GM21447 (cell line): ENCODE measurements around the gene HS6ST2.

Experiments
- ATAC-seq: cut with Tn5 transposase; IDR thresholded peaks from one replicate; pipeline ENCODE4 v1.9.1; 2021; ENCODE audit not compliant: unreplicated experiment

Gene HS6ST2

DNA sequence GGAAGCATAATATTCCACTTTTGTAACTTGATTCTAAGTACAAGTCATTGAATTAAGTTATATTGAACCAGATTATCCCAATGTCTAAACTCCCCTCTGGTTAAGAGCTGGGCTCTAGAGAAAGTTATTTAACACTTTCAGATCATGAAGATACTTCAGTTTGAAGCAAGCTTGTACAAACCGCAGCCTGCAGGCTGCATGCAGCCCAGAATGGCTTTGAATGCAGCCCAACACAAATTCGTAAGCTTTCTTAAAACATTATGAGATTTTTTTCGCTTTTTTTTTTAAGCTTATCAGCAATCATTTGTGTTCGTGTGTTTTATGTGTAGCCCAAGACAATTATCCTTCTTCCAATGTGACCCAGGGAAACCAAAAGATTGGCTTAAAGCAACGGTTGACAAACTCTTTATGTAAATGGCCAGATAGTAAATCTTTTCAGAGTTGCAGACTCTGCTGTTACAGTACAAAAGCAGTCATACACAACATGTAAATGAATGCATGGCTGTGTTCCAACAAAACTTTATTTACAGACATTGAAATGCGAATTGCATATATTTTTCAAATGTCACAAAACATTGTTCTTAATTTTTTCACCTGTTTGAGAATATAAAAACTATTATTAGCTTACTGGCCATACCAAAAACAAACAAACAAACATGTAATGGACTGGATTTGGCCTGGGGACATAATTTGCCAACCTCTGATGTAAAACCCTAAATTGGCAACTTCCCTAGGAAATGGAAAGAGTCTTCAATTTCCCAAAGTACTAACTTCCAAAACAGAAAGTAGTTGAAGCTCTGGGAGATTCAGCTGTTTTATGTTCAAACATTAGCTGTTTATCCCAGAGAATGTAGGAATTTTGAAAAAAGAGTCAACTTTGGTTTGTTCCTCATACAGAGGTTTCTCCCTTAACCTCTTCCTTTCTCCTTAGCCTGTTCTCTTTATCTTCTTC, 268.5 kb downstream of the HS6ST2 start:
- ATAC-seq = no peak

DNA sequence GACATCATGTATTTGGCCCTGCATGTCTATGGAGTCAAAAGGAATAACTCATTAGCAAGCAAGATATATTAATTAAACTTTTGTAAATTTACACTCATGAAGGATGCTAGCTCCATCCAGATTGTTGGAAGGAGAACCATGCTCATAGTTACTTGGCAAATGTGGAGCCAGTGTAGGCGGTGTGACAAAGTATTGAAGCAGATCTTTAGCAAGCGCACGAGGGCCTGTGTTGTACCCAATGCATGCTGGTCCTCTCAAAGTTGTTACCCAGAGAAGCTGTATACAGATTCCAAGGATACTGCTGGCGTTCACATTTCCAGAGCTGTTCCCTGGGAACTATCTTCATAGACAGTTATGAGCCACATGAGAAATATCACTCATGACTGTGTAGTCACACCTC, 273.2 kb downstream of the HS6ST2 start:
- ATAC-seq = no peak

DNA sequence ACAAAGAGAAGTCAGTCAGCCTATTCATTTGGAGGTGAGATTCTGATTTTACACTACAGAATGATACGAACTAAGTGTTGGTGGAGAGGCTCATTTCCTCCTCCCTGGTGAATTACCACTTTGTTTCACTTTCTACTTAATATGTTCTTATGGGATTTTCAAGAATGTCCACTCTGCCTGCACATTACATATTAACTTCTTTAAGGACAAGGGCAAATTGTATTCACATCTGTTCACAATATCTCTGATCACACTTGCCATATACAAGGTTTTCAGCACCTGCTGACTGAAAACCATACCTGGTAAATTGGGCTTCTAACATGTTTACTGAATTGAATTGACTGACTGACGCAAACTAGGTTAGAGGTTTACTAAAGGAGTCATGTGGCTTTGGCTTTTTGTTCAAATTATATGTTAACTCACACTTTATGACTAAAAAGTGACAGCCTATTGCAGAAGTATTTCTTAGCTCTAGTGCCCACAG, 281.2 kb downstream of the HS6ST2 start:
- ATAC-seq = no peak

DNA sequence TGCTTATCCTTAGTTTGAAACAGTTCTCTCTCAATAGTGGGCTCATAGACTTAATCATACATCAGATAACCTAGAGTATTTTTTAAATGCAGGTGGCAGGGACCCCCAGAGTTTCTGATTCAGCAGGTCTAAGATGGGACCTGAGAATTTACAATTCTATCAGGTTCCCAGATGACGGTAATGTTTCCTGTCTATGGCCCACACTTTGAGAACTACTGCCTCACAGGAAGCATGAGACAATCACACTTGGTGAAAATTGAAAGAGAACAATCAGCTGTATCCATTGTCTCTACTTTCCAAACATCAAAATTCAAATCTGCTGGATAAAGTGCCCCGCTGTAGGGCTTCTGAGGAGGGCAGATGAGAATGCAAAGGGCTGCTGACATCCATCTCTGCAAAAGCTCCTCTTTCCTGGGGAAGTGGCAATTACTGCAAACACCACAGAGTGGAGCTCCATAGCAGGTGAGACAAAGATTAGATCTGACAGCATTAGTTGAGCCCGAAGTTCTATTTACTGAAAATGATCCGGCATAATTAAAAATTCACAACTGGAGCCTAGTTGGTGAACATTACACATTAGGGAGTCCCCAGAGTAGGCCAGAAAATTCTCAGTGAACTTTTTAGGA, 281.8 kb downstream of the HS6ST2 start:
- ATAC-seq = no peak

DNA sequence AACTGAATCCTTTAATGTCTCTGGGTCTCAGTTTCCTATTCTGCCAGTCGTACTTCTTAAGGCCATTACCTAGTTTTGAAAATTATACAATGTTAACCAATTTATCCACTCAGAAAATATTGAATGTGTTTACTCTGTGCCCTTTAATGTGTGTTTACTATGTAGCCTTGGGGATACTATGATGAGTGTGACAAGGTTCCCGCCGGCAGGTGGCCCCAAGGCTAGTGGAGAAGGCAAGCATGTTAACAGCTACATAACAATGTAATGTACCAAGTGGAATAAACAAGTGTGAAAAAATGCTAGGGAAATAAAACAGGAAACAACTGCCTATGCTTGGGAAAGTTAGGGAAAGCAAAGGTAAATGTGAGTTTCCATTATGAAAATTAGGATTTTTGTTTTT, 282.3 kb downstream of the HS6ST2 start:
- no peak for ATAC-seq

DNA sequence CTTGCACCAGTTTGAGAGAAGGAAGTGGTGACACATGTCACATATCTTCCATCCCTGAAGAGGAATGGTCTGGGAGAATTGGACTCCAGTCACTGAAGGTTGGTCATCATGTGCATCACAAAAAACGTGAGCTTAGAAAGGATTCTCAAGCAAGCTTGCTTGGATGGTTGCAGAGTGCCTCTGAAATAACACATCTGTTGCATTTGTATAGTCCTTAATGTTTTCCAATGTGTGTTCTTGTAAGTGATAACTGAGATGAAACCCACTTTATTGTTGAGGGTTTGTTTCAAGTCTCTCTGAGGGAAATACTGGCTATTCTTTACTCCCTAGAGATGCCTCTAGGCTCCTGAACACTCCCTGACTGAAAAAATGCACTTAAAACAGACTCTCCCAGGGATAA, 285.1 kb downstream of the HS6ST2 start:
- no peak for ATAC-seq

DNA sequence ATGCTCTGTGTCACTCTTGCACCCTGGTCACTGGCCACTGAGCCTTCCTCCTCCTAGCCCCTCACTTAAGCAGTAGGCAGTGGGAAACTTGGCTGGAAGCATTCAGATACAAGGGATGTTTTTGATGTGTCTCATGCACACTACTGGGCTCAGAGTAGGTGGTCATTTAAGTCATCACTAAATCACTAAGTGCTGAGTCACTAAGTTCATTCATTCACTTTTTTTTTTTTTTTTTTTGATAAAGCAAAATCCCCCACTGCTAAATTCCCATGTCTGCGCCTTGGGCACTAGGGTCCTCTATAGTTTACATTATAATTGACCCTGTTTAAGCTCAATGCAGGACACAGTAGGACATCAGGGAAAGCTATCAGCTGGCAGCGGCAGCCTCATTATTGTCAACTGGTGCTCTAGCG, 287.2 kb downstream of the HS6ST2 start:
- ATAC-seq = no peak

DNA sequence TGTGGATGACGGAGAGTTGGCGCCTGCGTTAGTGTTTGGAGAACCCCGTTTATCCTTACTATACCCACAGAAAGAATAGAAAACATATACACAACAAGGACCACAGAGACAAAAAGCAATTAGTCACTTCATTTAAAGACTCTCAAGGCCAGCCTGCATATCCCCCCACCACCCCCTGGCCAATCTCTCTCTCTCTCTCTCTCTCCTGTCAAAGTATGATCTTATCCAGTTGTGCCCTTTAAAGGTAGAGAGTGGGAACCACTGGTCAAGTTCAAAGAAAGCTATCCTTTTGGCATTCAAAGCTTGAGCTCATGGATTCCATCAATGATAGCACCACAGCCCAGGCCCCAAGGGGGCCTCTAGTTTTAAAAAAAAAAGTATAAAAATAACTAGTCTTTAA, 289.3 kb downstream of the HS6ST2 start:
- no peak for ATAC-seq

DNA sequence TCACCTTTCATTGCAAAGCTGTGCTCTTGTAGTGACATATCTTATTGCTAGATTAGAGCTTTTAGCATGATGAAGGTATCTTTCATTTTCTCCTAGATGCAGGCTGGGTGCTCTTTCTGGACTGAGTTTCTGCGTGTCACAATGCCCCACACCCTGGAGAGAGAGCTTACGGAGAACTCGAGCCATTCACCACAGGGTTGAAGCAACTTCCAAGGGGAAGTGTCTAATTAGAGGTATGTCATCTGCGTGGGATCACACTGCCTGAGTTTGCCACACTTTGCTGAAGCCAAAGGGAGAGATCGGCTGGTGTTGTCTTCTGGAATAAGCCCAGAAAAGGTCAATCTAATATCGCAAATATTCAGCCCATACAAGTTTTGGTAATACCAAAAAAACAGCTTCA, 290.3 kb downstream of the HS6ST2 start:
- no peak for ATAC-seq

DNA sequence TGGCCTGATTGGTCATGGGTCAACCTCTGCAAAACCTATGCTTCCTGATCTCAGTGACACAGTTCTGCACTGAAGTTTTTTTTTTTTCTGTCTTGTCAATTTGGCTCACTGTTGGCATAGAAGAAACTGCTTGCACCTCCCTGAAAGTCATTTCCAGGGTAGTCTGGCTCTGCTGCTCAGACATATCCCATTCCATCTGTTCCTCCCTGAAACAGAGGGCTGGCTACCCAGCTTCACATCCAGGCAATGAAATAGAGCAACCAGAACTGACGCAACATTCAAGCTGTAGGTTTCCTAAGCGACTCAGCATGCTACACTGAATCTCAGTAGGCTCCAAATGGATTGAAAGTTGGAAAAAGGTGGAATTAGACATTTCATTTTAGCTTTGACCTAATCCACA, 292.8 kb downstream of the HS6ST2 start:
- no peak for ATAC-seq

DNA sequence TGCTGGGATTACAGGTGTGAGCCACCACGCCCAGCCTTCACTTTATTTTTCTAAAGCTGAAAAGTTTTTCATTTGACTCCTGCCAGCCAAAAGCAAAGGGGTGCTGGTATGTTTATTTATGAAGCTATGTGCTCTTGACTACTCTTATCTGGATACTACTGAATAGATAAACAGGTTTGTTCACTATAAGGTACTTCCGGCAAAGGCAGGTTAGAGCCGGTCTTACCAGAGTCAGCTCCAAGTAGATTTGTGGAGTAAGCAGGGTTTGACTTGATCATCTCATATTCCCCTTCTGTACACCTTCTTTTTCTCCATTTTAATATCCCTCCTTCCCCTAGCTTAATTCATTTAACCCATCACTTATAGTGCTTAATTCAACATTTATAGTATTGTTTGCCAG, 294.2 kb downstream of the HS6ST2 start:
- no peak for ATAC-seq

DNA sequence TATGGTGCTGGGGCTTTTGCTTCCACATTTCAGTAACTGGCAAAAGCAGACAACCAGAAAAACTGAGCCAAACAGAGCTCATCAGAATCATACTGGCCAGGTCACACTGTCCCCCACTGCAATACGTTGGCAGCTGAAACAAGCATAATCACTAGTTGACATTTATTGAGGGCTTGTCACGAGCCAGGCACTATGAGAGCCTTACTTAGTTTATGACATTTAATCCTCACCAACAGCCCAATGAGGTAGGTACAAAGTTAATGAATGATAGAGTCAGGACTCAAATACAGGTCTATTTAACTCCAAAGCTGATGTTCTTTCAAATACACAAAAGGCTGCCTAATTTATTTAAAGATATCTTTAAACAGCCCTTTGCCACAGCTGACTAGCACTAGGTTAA, 295.6 kb downstream of the HS6ST2 start:
- no peak for ATAC-seq

DNA sequence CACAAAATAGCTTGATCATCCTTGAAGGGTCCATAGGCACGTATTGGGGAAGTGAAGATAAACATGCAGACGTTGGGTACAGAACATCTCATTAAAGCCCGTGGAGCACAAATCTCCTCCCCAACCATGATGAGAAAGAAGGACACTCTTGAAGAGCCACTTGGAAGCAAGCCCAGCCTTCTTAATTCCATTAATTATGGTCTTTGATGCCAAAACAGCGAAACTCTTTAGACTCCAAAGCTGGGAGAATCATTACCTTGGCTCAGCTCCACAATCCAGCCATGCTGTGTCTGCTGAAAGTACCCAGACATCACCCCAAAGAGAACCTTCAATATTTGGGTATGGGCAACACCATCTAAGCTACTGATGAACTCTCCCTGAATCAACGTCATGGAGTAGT, 300.6 kb downstream of the HS6ST2 start:
- ATAC-seq = no peak

DNA sequence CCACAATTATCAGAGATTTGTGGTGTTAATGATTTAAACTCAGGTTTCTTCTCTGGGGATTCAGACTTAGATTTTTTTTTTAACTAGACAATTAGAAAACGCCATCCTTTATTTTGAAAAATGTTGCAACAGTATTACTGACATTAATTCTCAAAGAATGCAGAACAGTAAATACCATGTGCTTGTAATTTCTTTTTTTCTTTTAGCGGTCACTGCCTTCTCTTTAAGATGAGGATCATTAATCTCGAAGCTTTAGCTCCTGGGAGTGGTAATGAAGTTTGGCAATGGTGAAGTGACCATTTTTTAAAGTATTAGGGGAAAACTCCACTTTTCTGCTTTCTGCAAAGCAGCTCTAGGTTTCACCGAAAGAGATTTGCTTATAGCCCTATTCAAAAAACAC, 305.6 kb downstream of the HS6ST2 start:
- ATAC-seq = no peak

DNA sequence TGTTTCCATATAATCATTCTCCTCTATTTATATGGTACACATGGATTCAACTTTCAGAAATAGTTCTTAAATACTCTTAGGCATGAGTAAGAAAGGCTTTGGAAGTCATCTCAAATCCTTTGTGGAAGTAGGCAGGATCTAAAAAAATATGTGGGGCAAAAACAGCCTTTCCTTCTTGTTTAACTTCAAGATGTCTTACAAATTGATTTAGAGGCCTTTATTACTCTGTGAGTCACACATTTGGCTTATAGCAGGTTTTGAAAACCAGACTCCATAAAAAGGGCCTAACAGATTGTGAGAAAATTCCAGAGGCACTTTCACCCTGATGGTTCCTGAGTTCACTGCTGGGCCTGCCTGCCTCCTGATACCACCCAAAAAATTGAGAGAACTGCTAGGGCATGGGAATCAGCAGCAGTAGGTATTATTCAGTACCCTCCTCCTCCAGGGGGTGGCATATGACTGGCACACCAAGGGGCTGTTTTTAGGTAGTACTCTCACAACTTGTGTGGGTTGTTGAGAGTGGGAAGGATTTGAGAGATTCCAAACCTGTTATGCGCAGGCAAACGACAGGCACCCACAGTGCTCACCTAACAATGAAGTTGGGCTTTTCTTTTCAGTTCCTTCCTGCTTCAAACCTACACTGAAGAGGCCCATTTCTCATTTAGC, 306.9 kb downstream of the HS6ST2 start:
- no peak for ATAC-seq

DNA sequence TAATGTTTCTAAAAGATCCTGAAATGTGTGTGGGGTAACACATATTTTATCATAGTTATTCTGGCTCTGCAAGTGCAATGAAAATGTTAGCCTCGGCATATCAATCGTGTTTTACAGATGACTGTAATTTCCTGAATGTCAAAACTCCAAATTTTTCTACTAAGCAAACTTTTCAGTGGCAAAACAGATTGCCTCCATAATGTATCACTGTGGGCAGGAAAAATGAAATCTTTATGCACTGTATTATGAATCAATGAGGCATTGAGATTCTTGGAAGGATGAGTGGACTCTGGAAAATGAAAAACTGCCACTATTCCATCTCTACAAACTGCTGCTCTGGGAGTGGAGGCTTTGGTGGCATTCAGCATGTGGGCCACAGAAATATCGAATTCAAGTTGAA, 309.5 kb downstream of the HS6ST2 start:
- ATAC-seq = no peak

DNA sequence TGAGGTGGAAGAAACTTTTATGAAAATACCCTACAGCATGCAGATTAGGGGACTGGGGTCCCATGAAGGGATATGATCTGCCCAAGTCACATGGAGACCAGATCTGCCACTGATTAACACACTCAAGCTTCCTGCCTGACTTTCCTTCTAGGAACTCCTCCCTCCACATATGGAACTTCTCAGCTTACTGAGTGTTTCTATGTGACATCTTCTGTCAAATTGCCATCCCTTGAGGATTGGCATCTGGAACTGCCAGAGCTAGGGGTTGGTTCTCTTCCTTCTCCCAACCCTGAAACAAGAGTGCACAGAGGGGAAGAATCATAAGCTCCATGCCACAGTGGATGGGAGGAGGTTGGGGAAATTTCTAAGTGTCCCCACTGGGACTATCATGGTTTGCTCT, 319.0 kb downstream of the HS6ST2 start:
- ATAC-seq = no peak

DNA sequence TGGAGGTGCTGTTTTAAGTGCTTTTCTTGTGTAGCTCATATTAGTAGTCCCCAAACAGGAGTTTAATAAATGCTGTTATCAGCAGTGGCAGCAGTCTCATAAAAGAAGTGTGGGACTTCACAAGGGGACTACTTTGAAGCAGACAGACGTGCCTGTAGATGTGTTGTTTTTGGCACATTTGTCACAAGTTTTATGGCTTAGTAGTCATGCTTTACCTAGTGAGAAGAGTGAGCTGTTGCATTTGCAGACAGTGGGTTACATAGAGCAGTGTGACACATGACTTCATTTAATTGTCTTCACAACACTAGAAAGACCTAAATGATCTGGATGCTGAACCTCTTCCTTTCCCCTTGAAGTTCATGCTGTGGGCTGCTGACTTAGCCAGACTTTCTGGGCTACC, 320.1 kb downstream of the HS6ST2 start:
- ATAC-seq = no peak

DNA sequence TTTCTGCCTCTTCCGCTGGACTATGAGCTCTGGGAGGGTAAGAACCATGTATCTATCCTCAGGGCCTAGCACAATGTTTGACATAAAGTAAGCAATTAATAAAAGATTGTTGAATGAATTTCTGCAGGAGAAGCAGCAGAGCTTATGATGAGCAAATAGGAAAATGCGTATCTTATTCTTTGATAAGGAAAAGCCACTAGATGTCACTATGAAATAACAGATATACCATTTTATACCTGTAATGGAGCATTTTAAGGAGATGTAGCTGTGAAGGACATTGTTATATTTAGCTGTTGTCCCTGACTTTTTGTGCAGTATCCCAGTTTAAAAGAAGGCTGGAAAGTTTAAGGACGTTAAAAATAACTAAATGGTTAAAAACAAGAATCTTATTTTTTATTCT, 322.3 kb downstream of the HS6ST2 start:
- no peak for ATAC-seq

DNA sequence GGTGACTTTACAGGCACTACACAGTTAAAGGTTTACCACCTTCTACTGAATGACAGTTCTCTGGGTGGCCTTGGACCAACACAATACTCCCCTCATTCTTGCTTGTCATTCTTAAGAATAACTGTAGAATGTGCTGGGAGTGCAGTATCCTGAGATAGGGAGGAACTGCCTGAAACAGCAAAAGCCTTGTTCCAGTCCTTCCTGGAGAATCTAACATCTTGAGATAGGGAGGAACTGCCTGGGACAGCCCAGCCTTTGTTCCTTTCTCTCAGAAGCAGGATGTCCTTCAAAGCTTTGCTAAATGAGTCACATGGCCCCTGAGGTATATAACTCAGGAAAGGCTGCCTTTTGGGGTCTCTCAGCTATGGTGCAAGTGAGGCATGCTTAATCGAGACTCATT, 323.9 kb downstream of the HS6ST2 start:
- ATAC-seq = no peak

DNA sequence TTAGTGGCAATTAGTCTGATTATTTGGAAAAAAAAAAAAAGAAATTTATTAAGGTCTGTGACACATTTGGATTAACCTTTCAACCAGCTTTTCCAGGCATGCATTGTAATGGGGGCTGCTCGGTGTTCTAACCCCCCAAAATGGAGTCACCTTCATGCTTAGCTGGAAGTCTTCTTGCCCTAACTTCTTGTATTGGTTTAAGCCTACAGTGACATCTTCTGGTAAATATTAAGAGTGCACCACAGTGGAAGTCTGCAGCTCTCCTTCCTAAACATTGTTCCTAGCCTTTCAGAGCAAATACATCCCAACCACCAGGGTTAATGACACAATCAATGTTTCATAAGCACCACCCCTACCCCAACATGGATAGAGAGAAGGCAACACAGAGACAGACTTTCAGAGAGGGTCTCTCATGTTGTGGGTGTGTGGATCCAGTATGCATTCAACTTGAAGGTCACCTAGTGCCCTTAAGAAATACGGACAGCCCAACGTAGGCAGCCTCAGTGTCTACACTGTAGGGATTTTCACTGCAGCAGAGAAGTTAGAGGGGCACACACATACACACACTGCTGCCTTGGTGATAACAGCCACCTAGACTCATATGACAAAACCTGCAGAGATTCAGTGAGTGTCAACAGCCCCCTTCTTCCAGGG, 326.7 kb downstream of the HS6ST2 start:
- ATAC-seq = no peak
